Measurements from ENCODE around the gene CPAMD8.
"Not testable (repeated sequence)": the region's sequence is repeated elsewhere in the genome, so short reads cannot be mapped to it uniquely, and the experiment has no call there.

Gene CPAMD8

DNA sequence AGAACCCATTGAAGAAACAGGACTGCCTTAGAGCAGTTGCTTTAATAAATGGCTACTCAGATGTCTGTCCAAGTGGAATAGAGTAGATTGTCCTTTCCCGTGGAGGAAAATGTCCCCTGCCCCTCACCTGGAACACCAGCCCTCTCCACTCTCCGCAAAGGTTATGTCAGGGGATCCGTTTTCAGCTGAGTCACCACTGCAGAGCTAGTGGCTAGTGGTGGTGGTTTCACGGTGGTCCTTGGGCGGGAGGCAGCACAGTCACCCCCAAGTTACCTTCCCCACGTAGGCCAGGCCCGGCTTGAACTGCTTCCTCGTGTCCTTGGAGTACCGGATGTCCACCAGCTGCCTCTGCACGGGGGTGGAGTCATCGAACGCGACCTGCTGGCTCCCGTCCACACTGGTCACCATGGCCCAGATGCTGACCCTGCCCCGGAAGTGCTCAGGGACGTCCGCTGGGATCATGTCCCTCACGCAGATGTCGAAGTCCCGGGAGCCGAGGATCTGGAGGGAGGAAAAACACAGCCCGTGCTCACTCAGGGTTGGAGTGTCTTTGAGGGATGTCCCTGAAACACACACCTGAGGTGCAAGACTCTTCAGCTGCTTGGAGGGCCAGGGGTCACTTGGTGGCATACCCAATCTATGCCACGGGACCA lies 29.6 kb downstream of the CPAMD8 start:
- DNase-seq, result not testable (repeated sequence)

GRCh38 chr19:16988661-16989060 lies 37.9 kb downstream of the CPAMD8 start:
- DNase-seq, result no peak

- no peak for DNase-seq
Observed at GRCh38 chr19:16985403-16985802, 41.2 kb downstream of the CPAMD8 start.

- not testable (repeated sequence) for DNase-seq
Observed at GRCh38 chr19:16982586-16982985, 44.0 kb downstream of the CPAMD8 start.

GRCh38 chr19:16978839-16979802 lies 47.5 kb downstream of the CPAMD8 start:
- DNase-seq, result no peak

- DNase-seq, result no peak
Observed at GRCh38 chr19:16978156-16978555, 48.5 kb downstream of the CPAMD8 start.

DNA sequence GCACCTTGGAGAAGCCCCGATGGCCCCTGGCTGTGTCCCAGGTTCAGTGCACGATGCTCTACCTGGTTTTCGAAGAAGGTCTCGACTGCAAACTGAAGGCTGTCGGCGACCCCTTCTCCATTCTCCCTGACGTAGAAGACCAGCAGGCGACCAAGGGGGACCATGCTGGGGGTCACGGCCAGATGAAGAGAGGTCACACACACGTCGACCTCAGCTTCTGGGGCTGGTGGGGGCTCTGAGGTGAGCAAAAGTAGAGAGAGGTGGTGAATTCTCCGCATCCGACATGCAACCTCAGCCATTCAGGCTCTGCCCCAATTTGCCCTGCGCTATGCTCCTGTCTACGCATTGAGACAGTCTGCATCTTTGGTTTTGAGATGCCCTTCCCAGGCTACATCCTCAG lies 49.3 kb downstream of the CPAMD8 start:
- DNase-seq, result no peak

DNA sequence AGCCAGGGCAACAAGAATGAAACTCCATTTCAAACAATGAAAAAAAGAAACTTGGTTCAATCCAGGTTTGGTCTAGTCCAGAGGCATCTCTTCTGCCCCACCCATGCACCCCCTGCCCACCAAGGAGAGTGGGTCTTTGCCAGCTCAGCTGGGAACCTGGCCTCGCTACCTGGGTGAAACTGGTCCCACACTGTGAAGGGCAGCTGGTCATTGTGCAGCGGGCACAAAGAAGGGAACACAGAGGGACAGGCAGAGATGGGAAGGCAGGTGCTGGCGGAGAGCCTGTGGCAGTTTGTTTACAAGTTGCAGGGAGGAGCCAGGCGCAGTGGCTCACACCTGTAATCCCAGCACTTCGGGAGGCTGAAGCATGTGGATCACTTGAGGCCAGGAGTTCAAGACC lies 50.2 kb downstream of the CPAMD8 start:
- DNase-seq, result peak in 1 of 3 experiments; percentile 3

DNA sequence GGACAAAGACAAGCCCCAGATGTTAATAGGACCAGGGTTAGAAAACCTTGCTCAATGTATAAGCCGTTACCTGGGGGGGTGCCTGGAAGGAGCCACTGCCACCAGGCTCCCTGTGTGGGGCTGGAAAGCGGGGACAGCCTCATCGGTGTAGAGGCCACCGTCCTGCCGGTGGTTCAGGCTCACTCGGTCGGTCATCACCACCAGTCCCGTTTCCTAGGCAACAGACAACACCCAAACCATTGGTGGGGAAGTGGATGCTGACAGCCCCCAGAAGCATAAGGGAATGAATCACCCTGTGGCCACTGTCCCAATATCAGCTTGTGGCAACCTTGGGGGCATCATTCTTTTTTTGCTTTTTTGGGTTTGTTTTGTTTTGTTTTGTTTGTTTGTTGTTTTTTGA lies 55.8 kb downstream of the CPAMD8 start:
- no peak for DNase-seq

DNA sequence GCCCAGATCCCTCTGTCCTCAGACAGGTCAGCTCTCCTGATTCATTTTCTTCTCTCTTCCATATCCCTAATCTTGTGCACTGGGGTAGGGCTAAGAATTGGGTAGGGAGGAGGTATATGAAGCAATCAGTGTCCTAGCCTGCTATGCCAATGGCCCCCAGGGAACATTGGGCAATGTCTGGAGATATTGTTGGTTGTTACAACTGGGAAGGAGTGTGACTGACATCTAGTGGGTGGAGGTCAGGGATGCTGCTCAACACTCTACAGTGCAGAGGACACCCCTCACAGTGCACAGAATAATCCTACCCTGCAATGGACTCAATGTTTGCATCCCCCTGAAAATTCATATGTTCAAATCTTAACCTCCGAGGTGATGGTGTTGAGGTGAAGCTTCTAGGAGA lies 57.5 kb downstream of the CPAMD8 start:
- peak in 1 of 3 experiments; percentile 10 for DNase-seq

- peak in 2 of 3 experiments; percentile 5 to 51 for DNase-seq
Observed at GRCh38 chr19:16960996-16961822, 65.4 kb downstream of the CPAMD8 start.

GRCh38 chr19:16958277-16958676 lies 68.3 kb downstream of the CPAMD8 start:
- not testable (repeated sequence) for DNase-seq

GRCh38 chr19:16957855-16958254 lies 68.8 kb downstream of the CPAMD8 start:
- no peak for DNase-seq

- DNase-seq, result no peak
Observed at GRCh38 chr19:16957151-16957701, 69.4 kb downstream of the CPAMD8 start.

DNA sequence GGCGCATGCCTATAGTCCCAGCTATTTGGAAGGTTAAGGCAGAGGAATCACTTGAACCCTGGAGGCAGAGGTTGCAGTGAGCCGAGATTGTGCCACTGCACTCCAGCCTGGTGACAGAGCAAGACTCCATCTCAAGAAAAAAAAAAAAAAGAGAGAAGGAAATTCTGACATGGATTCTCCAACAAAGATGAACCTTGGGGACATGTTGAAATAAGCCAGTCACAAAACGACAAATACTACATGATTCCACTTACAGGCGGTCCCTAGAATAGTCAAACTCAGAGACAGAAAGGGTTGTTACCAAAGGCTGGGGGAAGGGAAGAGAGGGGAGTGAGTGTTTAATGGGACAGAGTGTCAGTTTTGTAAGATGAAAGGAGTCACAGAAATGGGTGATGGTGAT lies 71.4 kb downstream of the CPAMD8 start:
- DNase-seq, result no peak

DNA sequence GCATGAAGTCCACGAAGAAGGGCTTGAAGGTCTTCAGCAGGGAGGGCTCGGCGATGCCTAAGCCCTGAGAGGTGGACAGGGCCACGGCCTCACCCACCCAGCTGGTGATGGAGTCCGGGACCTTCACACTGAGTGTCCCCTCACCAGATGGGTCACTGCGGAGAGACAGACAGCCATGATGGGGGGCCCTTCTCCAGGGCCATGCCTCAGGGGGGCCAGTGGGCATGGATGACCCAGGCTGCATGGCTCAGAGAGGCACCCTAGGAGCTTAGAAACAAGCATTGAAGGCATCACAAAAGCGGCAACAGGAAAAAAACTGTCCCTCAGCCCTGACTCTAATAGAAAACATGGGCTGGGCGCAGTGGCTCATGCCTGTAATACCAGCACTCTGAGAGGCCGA lies 74.6 kb downstream of the CPAMD8 start:
- DNase-seq, result no peak

DNA sequence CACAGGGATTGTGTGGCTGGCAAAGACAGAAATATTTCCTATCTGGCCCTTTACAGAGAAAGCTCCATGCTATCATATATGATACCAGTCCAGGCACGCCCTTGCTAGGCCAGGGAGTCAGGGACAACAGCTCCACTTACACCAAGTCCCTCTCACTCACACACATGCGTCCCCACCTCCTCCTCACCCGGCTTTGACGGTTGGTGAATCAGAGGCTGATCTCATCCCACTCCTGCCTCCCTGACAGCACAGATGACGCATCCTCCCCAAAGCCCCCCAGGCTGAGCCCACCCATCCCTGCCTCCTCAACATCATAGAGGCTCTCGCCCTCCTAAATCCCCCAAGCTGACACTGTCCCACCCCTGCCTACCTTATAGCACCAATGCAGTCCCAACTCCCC lies 75.1 kb downstream of the CPAMD8 start:
- DNase-seq, result no peak

GRCh38 chr19:16949496-16950023 lies 77.0 kb downstream of the CPAMD8 start:
- DNase-seq, result no peak

DNA sequence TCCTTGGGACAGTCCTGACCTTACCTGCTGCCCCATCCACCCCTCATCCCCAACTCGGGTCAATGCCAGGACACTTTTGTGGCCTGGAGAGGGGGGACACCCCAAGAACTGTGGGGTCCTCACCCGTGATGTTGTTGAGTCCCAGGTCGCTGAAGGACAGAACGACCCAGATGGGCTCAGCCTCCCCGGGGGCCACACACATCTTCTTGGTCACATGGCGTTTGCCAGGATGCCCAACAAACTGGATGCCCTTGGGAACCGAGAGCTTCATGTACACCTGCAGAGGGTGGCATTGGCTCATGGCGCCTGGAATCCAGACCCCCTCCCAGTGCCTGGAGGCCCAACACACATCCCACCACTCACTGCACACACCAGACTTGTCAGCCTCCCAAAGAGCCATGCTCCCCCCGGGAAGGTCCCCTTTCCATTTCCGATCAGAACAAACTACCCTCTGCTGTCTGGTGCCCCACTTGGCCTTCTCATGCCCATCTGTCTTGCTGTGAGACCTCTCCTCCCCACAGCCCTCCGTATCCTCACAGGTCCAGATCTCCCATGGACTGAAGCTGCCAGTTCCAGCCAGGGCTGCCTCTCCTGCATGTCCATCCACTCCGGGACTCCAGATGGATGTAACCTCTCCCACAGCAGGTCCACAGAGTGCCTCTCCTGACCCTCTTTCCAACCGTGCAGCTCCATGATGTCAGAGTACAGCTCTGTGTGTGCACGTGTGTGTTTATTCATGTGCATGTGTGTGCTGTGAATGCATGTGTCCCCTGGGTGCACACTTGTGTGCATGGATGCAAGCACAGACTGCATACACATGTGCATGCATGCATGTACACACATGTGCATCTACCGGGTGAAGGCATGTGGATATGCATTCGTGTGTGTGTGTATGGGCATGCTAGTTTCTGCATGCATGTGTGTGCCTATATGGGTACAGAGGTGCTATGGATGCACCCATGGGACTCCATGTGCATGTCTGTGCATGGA lies 79.4 kb downstream of the CPAMD8 start:
- no peak for DNase-seq

GRCh38 chr19:16945762-16946465 lies 80.7 kb downstream of the CPAMD8 start:
- no peak for DNase-seq

GRCh38 chr19:16945364-16945714 lies 81.3 kb downstream of the CPAMD8 start:
- no peak for DNase-seq
